K562 (cell line): ENCODE results near the gene WDR46. TPM values are rescaled to one million over a fixed set of nuclear protein-coding genes. Genes with fewer than 3 reads are reported as not detected.

ENCODE experiments used
- ATAC-seq: fragments of 200-7000 bp; cut with Tn5 transposase; 3 replicates; pipeline ENCODE4 v1.9.1; 2020; ENCODE audit warnings: moderate library complexity
- BruUV-seq: library from RNA; stranded (reverse); fragments of 400-500 nt; replicated peaks from 2 replicates; lab custom pipeline; 2021; lab: Mats Ljungman, UMichigan
- CTCF ChIA-PET: fragments of 300-600 bp; formaldehyde crosslinking; extraction: SDS; loops from one replicate; lab custom pipeline; 2021; ENCODE audit warnings: low intra/inter-chr PET ratio; lab: Yijun Ruan, JAX
- POLR2A ChIA-PET: fragments of 300-600, 350-650 bp; sonication (Branson Sonifier 250); formaldehyde crosslinking; extraction: SDS; loops from one replicate; lab custom pipeline; 2021; ENCODE audit warnings: antibody characterized with exemption, inconsistent platforms; lab: Yijun Ruan, JAX
- DNase-seq, 4 experiments: peaks; one replicate each; pipeline versions ENCODE4 v3.0.0 to v3.0.0-alpha.2; 2011 to 2018; ENCODE audit warnings: low spot score in 3 of 4, mixed read lengths in 3 of 4; ENCODE audit errors: extremely low read depth in 1 of 4
- FAIRE-seq: peaks from 2 replicates; lab custom pipeline; 2011; peaks lifted over from hg19 to GRCh38; lab: Jason Lieb, UNC
- H2AFZ ChIP-seq: 2 replicates; pipeline ENCODE4 v1.6.0; 2011; ENCODE audit warnings: low read depth, low read length, control low read depth, inconsistent platforms
- H3K27ac ChIP-seq: fragments of 200-600 bp; 3 replicates; pipeline ENCODE4 v1.8.0; 2011; ENCODE audit warnings: low read depth, mild to moderate bottlenecking, control low read depth, inconsistent platforms, low read length, moderate library complexity, mixed read lengths; ENCODE audit errors: extremely low read depth
- H3K27me3 ChIP-seq, 2 experiments: fragments of 300-600 bp in 1 of 2; 2 replicates in 1 of 2; 3 replicates in 1 of 2; pipeline versions ENCODE4 v1.6.0 to v1.8.0; 2011; ENCODE audit warnings: inconsistent platforms in 2 of 2, low read length in 2 of 2, mild to moderate bottlenecking in 1 of 2, mixed read lengths in 1 of 2, moderate library complexity in 1 of 2; ENCODE audit not compliant: control insufficient read depth in 2 of 2, insufficient read depth in 2 of 2
- H3K36me3 ChIP-seq: fragments of 300-600 bp; 3 replicates; pipeline ENCODE4 v1.8.0; 2011; ENCODE audit warnings: mild to moderate bottlenecking, low read length, inconsistent platforms; ENCODE audit not compliant: control insufficient read depth, insufficient read depth
- H3K4me1 ChIP-seq, 2 experiments: fragments of 200-600 bp in 1 of 2; replicated peaks in 1 of 2; 2 replicates in 1 of 2; 3 replicates in 1 of 2; pipeline versions ENCODE4 v1.5.1 to v1.8.0; 2011; ENCODE audit warnings: inconsistent platforms in 2 of 2, low read length in 2 of 2, mild to moderate bottlenecking in 1 of 2, mixed read lengths in 1 of 2, moderate library complexity in 1 of 2; ENCODE audit not compliant: control insufficient read depth in 2 of 2, insufficient read depth in 2 of 2
- H3K4me2 ChIP-seq: 2 replicates; pipeline ENCODE4 v1.6.1; 2011; ENCODE audit warnings: low read length, control low read depth, inconsistent platforms, mixed read lengths; ENCODE audit not compliant: insufficient read depth
- H3K4me3 ChIP-seq: fragments of 200-600 bp; sonication (generic), shearing (Covaris generic); 2 replicates; pipeline ENCODE4 v1.5.1; 2016; ENCODE audit warnings: control low read depth, inconsistent platforms
- H3K79me2 ChIP-seq: fragments of 200-600 bp; 3 replicates; pipeline ENCODE4 v1.8.0; 2011; ENCODE audit warnings: low read length, inconsistent platforms; ENCODE audit not compliant: control insufficient read depth, insufficient read depth
- H3K9ac ChIP-seq, 2 experiments: 2 replicates each; pipeline versions ENCODE4 v1.6.0 to v1.6.1; 2011; ENCODE audit warnings: low read depth in 2 of 2, low read length in 2 of 2, control low read depth in 1 of 2, inconsistent platforms in 1 of 2, mild to moderate bottlenecking in 1 of 2, mixed read lengths in 1 of 2; ENCODE audit not compliant: insufficient read depth in 1 of 2
- H3K9me1 ChIP-seq: one replicate; pipeline ENCODE4 v1.6.0; 2011; ENCODE audit warnings: inconsistent platforms, mild to moderate bottlenecking, low read length, moderate library complexity; ENCODE audit not compliant: control insufficient read depth, insufficient read depth
- H3K9me3 ChIP-seq: replicated peaks from 2 replicates; pipeline ENCODE4 v1.5.1; 2011; ENCODE audit warnings: low read depth, low read length, inconsistent platforms; ENCODE audit not compliant: control insufficient read depth, insufficient read depth
- H4K20me1 ChIP-seq: replicated peaks from 2 replicates; pipeline ENCODE4 v1.6.1; 2011; ENCODE audit warnings: low read length, inconsistent platforms, mixed read lengths; ENCODE audit not compliant: control insufficient read depth, insufficient read depth
- BDP1 ChIP-seq: IDR thresholded peaks from 3 replicates; pipeline ENCODE4 v1.6.1; 2011; ENCODE audit not compliant: insufficient read length, insufficient read depth
- DMBX1 ChIP-seq: fragments of 250-450 bp; sonication (Bioruptor Pico); IDR thresholded peaks from 2 replicates; pipeline ENCODE4 v1.8.0; 2022; ENCODE audit warnings: inconsistent platforms, mild to moderate bottlenecking, moderate library complexity, borderline replicate concordance
- HNRNPK ChIP-seq: fragments of 200-400 bp; formaldehyde crosslinking; IDR thresholded peaks from one replicate; pipeline ENCODE4 v1.6.1; 2018; ENCODE audit warnings: mild to moderate bottlenecking, low read depth, low read length; ENCODE audit not compliant: poor library complexity, severe bottlenecking
- MIER1 ChIP-seq: fragments of 450-650 bp; IDR thresholded peaks from 2 replicates; pipeline ENCODE4 v1.6.1; 2016; ENCODE audit warnings: antibody characterized with exemption, mild to moderate bottlenecking, low read depth
- NR3C1 ChIP-seq: sonication (generic); formaldehyde crosslinking; IDR thresholded peaks from 2 replicates; pipeline ENCODE4 v1.8.1; 2022; ENCODE audit warnings: missing genetic modification reagents
- SNIP1 ChIP-seq: fragments of 450-650 bp; IDR thresholded peaks from 2 replicates; pipeline ENCODE4 v1.7.1; 2017; ENCODE audit warnings: low read depth, mild to moderate bottlenecking
- TAF15 ChIP-seq: fragments of 200-400 bp; formaldehyde crosslinking; IDR thresholded peaks from 2 replicates; pipeline ENCODE4 v1.6.1; 2017; ENCODE audit warnings: mild to moderate bottlenecking, low read depth, low read length, moderate library complexity
- TEAD4 ChIP-seq, 2 experiments: sonication (generic) in 1 of 2; formaldehyde crosslinking in 1 of 2; IDR thresholded peaks; 2 replicates each; pipeline versions ENCODE4 v1.6.1 to v1.8.0; 2012 to 2022; ENCODE audit warnings: borderline replicate concordance in 1 of 2, inconsistent platforms in 1 of 2, low read length in 1 of 2, mild to moderate bottlenecking in 1 of 2, missing genetic modification reagents in 1 of 2
- THRAP3 ChIP-seq: fragments of 450-650 bp; IDR thresholded peaks from 2 replicates; pipeline ENCODE4 v1.6.1; 2016; ENCODE audit warnings: mild to moderate bottlenecking, inconsistent platforms, borderline replicate concordance
- ZNF696 ChIP-seq: fragments of 250-450 bp; sonication (Bioruptor Pico); conservative IDR thresholded peaks from 2 replicates; pipeline ENCODE4 v1.4.0; 2020; ENCODE audit warnings: mild to moderate bottlenecking, moderate library complexity
- WGBS: fragments of 100-300 bp; shearing (Covaris generic); methylation state at CpG from one replicate; pipeline ENCODE4 v1.1.6; 2016; ENCODE audit warnings: low coverage, mixed read lengths; ENCODE audit not compliant: insufficient coverage; ENCODE audit errors: missing lambda C conversion rate; 5-methylcytosine and 5-hydroxymethylcytosine counted together
- in situ Hi-C: fragments of 300-500 bp; cut with MboI; formaldehyde crosslinking; loops from 4 replicates; pipeline ENCODE4 v1.15.0; 2018; ENCODE audit warnings: inconsistent platforms, mixed read lengths
- intact Hi-C: fragments of 100-400 bp; cut with micrococcal nuclease; formaldehyde crosslinking; loops from 2 replicates; pipeline ENCODE4 v1.14.2; 2022
- polyA plus RNA-seq, 8 experiments: library from polyadenylated mRNA; depleted of rRNA in 4 of 8; stranded (reverse) in 5 of 8; unstranded in 3 of 8; fragments of >200 nt; fragmentation: Nextera tagmentation in 2 of 8; fragmentation: Illumina TruSeq in 1 of 8; extraction: Ambion mirVana in 2 of 8; extraction: Trizol in 1 of 8; gene quantifications; 2 replicates each; pipeline versions ENCODE4 v1.2.1 to v1.2.3, GENCODE V29; 2011 to 2014; ENCODE audit warnings: inconsistent platforms in 1 of 8, missing spikeins in 1 of 8
- total RNA-seq, 7 experiments: library from RNA; depleted of rRNA in 6 of 7; stranded (reverse); fragments of >200 nt in 6 of 7; fragmentation: Illumina TruSeq in 2 of 7; extraction: Trizol in 2 of 7; gene quantifications; 2 replicates each; pipeline versions ENCODE4 v1.2.1 to v1.2.3, GENCODE V29; 2011 to 2021; ENCODE audit warnings: low replicate concordance in 1 of 7
- TF ChIP-seq, protein P1 (sequence below): fragments of 450-650 bp; IDR thresholded peaks from 2 replicates; pipeline ENCODE4 v1.6.1; 2016; ENCODE audit warnings: mild to moderate bottlenecking, moderate library complexity

The WDR46 gene
- total and polyA plus RNA-seq, 9 of the 15 experiments (the other 6 are each of a cell fraction or from before 2014, with no cell fraction given), result 8.9 to 146 (median 93.1) TPM

DNA sequence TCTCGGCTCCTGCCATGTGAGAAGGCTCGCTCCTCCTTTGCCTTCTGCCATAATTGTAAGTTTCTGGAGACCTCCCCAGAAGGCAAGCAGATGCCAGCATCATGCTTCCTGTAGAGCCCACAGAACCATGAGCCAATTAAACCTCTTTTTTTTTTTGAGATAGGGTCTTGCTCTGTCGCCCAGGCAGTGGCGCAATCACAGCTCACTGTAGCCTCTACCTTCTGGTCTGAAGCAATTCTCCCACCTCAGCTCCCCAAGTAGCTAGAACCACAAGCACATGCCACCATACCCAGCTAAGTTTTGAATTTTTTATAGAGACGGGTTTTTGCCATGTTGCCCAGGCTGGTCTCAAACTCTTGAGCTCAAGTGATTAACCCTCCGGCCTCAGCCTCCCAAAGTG, 52.2 kb downstream of the WDR46 start:
- no peak for DNase-seq
- H3K9ac ChIP-seq, result no peak overlapping the region
- 0 out of 2 replicates have a peak, but pooled peaks cover 3% of the 10 kb centered on the region for H4K20me1 ChIP-seq
- H3K27ac ChIP-seq, result no peak overlapping the region
- H3K79me2 ChIP-seq, result no peaks in the 10 kb centered on the region
- no peaks in the 10 kb centered on the region for H3K9me3 ChIP-seq
- no peaks in the 10 kb centered on the region for H3K36me3 ChIP-seq
- no peak for ATAC-seq
- ChIA-PET POLR2A (interaction anchor here (1.8 to 7.1 kb wide), 2 partner anchors 12 to 29 kb away, joined by 4 to 57 read pairs; partner anchors contain the start of gene RING1), CTCF (no interaction called here)
- H3K4me2 ChIP-seq, result no peak overlapping the region
- 13% methylated on average over 6 of the region's 6 CpGs for WGBS
- in situ Hi-C loops (no loop called here), intact Hi-C loops (no loop called here)
- H3K4me3 ChIP-seq, result no peak overlapping the region
- no peak overlapping the region for H2AFZ ChIP-seq
- no peaks in the 10 kb centered on the region for H3K9me1 ChIP-seq
- BruUV-seq, result no TSS peak
- H3K4me1 ChIP-seq, result no peaks in the 10 kb centered on the region
- peaks cover 56 to 73% of the 10 kb centered on the region in 2 experiments for H3K27me3 ChIP-seq
- FAIRE-seq, result no peak
- TF ChIP-seq DMBX1 (no peak), MIER1 (no peak), ZNF696 (no peak), SNIP1 (no peak), TAF15 (no peak), THRAP3 (no peak), NR3C1 (no peak), BDP1 (no peak), HNRNPK (no peak), TEAD4 (IDR thresholded peaks at IDR 0.05; ENCODE audit: low read length) (no peak), TEAD4 (CRISPR knock-in tag; IDR thresholded peaks at IDR 0.05; ENCODE audit: borderline replicate concordance) (no peak)
- TF ChIP-seq, protein P1, sequence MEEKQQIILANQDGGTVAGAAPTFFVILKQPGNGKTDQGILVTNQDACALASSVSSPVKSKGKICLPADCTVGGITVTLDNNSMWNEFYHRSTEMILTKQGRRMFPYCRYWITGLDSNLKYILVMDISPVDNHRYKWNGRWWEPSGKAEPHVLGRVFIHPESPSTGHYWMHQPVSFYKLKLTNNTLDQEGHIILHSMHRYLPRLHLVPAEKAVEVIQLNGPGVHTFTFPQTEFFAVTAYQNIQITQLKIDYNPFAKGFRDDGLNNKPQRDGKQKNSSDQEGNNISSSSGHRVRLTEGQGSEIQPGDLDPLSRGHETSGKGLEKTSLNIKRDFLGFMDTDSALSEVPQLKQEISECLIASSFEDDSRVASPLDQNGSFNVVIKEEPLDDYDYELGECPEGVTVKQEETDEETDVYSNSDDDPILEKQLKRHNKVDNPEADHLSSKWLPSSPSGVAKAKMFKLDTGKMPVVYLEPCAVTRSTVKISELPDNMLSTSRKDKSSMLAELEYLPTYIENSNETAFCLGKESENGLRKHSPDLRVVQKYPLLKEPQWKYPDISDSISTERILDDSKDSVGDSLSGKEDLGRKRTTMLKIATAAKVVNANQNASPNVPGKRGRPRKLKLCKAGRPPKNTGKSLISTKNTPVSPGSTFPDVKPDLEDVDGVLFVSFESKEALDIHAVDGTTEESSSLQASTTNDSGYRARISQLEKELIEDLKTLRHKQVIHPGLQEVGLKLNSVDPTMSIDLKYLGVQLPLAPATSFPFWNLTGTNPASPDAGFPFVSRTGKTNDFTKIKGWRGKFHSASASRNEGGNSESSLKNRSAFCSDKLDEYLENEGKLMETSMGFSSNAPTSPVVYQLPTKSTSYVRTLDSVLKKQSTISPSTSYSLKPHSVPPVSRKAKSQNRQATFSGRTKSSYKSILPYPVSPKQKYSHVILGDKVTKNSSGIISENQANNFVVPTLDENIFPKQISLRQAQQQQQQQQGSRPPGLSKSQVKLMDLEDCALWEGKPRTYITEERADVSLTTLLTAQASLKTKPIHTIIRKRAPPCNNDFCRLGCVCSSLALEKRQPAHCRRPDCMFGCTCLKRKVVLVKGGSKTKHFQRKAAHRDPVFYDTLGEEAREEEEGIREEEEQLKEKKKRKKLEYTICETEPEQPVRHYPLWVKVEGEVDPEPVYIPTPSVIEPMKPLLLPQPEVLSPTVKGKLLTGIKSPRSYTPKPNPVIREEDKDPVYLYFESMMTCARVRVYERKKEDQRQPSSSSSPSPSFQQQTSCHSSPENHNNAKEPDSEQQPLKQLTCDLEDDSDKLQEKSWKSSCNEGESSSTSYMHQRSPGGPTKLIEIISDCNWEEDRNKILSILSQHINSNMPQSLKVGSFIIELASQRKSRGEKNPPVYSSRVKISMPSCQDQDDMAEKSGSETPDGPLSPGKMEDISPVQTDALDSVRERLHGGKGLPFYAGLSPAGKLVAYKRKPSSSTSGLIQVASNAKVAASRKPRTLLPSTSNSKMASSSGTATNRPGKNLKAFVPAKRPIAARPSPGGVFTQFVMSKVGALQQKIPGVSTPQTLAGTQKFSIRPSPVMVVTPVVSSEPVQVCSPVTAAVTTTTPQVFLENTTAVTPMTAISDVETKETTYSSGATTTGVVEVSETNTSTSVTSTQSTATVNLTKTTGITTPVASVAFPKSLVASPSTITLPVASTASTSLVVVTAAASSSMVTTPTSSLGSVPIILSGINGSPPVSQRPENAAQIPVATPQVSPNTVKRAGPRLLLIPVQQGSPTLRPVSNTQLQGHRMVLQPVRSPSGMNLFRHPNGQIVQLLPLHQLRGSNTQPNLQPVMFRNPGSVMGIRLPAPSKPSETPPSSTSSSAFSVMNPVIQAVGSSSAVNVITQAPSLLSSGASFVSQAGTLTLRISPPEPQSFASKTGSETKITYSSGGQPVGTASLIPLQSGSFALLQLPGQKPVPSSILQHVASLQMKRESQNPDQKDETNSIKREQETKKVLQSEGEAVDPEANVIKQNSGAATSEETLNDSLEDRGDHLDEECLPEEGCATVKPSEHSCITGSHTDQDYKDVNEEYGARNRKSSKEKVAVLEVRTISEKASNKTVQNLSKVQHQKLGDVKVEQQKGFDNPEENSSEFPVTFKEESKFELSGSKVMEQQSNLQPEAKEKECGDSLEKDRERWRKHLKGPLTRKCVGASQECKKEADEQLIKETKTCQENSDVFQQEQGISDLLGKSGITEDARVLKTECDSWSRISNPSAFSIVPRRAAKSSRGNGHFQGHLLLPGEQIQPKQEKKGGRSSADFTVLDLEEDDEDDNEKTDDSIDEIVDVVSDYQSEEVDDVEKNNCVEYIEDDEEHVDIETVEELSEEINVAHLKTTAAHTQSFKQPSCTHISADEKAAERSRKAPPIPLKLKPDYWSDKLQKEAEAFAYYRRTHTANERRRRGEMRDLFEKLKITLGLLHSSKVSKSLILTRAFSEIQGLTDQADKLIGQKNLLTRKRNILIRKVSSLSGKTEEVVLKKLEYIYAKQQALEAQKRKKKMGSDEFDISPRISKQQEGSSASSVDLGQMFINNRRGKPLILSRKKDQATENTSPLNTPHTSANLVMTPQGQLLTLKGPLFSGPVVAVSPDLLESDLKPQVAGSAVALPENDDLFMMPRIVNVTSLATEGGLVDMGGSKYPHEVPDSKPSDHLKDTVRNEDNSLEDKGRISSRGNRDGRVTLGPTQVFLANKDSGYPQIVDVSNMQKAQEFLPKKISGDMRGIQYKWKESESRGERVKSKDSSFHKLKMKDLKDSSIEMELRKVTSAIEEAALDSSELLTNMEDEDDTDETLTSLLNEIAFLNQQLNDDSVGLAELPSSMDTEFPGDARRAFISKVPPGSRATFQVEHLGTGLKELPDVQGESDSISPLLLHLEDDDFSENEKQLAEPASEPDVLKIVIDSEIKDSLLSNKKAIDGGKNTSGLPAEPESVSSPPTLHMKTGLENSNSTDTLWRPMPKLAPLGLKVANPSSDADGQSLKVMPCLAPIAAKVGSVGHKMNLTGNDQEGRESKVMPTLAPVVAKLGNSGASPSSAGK, result no peak
